ENCODE measurements around the gene CCNT1. TPM values are rescaled to one million over a fixed set of nuclear protein-coding genes. Genes with fewer than 3 reads are reported as not detected.
"Not testable (repeated sequence)": the region's sequence is repeated elsewhere in the genome, so short reads cannot be mapped to it uniquely, and the experiment has no call there.

The CCNT1 gene
- total RNA-seq, 2 experiments from 2014 or later = 67.3 to 68.1 TPM

DNA sequence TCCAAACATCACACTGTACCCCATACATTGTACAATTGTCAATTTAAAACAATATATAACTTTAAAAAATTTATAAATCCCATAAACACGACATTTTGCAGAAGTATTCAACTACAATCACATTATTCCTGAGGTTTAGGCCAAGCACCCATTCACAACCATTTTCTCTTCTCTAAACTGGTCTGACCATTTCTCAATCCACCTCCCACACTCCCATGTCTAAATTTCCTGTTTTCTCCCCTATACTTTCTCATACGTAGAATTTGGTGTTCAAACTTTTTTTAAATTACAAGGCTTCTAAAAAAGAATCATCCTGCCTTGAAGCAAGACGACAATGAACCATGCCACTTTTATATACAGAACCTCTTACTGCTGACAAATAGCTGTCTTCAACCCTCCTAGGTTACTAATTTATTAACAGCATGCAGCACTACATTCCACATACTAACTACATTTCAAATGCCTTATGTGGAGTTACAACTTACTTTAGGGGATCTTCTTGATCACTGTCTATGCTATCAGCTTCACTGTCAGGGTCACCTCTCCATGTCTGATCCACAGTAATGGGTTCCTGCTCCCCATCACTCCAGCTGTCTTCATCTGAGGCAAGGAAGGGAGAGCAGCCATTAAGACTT is 37.8 kb downstream of the CCNT1 start:
- CTCF ChIA-PET = interaction anchor here (1.3 kb wide), 1 partner anchor 32 kb away, joined by 3 read pairs; no protein-coding TSS in a partner anchor
- POLR2A ChIA-PET = no interaction called here

DNA sequence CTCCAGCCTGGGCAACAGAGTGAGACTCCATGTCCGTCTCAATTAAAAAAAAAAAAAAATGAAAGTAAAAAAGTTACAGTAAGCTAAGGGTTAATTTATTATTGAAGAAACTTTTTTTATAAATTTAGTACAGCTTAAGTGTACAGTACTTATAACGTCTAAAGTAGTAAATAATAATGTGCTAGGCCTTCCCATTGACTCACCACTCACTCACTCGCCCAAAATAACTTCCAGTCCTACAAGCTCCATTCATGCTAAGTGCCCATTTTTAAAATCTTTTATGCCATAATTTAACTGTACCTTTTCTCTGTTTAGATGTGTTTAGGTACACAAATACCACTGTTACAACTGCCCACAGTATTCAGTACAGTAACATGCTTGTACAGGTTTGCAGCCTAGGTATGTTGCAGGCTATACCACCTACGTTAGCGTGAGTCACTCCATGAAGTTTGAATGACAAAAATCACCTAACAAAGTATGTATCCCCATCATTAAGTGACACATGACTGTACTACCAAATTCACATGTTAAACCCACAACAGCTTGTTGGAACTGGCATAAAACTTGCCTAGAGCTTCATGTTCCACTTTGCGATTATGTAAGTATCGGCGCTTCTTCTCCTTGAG is 45.2 kb downstream of the CCNT1 start:
- ChIA-PET POLR2A (interaction anchor here (0.7 kb wide), 1 partner anchor 11 kb away, joined by 5 read pairs; the partner anchor contains the start of gene KANSL2), CTCF (interaction anchor here (0.6 to 1.0 kb wide), 2 partner anchors 20 to 79 kb away, joined by 3 read pairs; no protein-coding TSS in a partner anchor)

DNA sequence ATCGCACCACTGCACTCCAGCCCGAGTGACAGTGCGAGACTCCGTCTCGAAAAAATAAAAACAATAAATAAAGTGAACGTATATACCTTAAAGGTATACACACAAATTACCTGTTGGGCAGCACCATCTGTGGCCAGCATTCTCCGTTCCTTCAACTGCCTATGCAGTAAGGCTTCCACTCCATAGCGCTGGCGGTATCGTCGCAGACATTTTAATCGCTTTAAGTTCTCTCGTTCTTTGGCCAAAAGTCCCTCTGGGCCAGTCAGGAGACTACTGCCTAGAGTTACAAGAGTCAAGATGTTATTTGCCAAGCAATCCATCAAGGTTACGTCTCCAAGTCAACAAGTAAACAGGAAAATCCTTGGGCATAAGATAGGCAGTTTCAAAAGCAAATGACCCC is 47.5 kb downstream of the CCNT1 start:
- POLR2A ChIA-PET = no interaction called here

GRCh38 chr12:48659863-48660262 is 56.6 kb downstream of the CCNT1 start:
- POLR2A ChIA-PET = no interaction called here
- CTCF ChIA-PET = no interaction called here

More for the DNA sequence above, 47.5 kb downstream of the CCNT1 start:
- CTCF ChIA-PET = no interaction called here

GRCh38 chr12:48651681-48652080 is 64.8 kb downstream of the CCNT1 start:
- CTCF ChIA-PET = interaction anchor here (0.8 kb wide), 1 partner anchor 110 kb away, joined by 3 read pairs; no protein-coding TSS in a partner anchor
- POLR2A ChIA-PET = no interaction called here

DNA sequence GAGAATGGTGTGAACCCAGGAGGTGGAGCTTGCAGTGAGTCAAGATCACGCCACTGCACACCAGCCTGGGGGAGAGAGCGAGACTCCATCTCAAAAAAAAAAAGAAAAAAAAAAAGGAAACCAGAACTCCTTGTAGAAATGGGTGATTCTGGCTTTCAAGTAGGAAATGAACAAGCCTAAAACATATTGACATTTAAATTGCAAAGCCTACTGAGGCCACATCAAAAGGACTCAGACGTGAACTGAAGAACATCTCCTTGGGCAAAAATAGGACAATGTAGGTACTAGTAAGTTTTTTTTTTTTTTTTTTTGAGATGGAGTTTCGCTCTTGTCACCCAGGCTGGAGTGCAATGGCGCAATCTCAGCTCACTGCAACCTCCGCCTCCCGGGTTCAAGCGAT is 71.2 kb downstream of the CCNT1 start:
- ChIA-PET CTCF (interaction anchor here (0.7 kb wide), 1 partner anchor 736 kb away, joined by 4 read pairs; no protein-coding TSS in a partner anchor), POLR2A (interaction anchor here (0.6 kb wide), 1 partner anchor 1412 kb away, joined by 4 read pairs; the partner anchor contains the start of gene ASIC1)

DNA sequence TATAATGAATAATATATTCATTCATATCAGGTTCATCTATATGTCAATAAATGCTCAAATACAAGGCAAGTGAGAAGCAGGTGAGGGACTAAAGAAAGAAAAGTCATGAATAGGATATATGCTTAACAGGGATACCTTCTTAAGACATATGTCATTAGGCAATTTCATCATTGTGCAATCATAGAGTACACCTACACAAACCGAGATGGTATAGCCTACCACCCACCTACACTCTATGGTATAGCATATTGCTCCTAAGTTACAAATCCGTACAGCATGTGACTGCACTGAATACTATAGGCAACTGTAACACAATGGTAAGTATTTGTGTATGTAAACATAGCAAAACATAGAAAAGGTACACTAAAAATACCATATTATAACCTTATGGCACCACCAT is 73.5 kb downstream of the CCNT1 start:
- ChIA-PET POLR2A (no interaction called here), CTCF (no interaction called here)

DNA sequence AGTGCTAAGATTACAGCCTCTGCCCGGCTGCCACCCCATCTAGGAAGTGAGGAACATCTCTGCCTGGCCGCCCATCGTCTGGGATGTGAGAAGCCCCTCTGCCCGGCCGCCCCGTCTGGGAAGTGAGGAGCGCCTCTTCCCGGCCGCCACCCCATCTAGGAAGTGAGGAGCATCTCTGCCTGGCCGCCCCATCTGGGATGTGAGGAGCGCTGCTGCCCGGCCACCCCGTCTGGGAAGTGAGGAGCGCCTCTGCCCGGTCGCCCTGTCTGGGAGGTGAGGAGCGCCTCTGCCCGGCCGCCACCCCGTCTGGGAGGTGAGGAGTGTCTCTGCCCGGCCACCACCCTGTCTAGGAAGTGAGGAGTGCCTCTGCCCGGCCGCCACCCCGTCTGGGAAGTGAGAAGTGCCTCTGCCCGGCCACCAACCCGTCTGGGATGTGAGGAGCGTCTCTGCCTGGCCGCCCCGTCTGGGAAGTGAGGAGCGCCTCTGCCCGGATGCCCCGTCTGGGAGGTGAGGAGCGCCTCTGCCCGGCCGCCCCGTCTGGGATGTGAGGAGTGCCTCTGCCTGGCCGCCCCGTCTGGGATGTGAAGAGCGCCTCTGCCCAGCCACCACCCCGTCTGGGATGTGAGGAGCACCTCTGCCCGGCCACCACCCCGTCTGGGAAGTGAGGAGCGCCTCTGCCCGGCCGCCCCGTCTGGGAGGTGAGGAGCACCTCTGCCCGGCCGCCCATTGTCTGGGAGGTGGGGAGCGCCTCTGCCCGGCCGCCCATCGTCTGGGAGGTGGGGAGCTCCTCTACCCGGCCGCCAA is 74.6 kb downstream of the CCNT1 start:
- CTCF ChIA-PET = interaction anchor here (0.7 kb wide), 1 partner anchor 115 kb away, joined by 3 read pairs; no protein-coding TSS in a partner anchor
- POLR2A ChIA-PET = not testable (repeated sequence)

DNA sequence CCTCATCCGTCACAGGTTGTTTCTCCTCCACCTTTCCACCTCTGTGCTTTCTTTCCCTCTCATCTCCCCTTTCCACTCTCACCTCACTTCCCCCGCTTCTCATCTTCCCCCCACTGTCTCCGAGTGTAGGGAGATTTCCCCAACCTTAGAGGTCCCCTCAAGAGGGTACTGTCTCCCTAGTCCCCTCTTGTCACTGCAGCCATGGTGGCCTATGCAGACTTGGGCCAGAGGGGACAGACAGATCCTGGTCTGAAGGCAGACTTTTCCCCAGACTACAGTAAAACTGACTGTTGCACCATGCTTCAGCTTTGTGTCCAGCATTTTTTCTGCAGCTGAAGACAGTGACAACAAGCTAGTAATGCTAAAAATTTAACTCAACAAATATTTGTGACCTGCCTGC is 75.7 kb downstream of the CCNT1 start:
- ChIA-PET CTCF (no interaction called here), POLR2A (no interaction called here)

GRCh38 chr12:48640428-48640827 is 76.1 kb downstream of the CCNT1 start:
- POLR2A ChIA-PET = no interaction called here
- CTCF ChIA-PET = no interaction called here

Other genes starting within 250 kb of the CCNT1 start
- gene ANP32D, start 244.1 kb downstream of the CCNT1 start, total RNA-seq = not detected
- not detected for gene C12orf54, start 234.2 kb downstream of the CCNT1 start, total RNA-seq
- not detected for gene OR8S1, start 191.1 kb downstream of the CCNT1 start, total RNA-seq
- not detected for gene LALBA, start 146.7 kb downstream of the CCNT1 start, total RNA-seq
- 10 to 100 TPM; 57.2 to 59.6 TPM for gene KANSL2, start 34.5 kb downstream of the CCNT1 start, total RNA-seq
- under 1 TPM; 0.13 to 0.25 TPM for gene ADCY6, start 72.4 kb upstream of the CCNT1 start, total RNA-seq
- gene CACNB3, start 101.8 kb upstream of the CCNT1 start, total RNA-seq = 1 to 10 TPM; 6.1 to 8.3 TPM
- 100 to 1,000 TPM; 131 to 132 TPM for gene DDX23, start 135.5 kb upstream of the CCNT1 start, total RNA-seq
- 1 to 10 TPM; 2.3 to 2.9 TPM for gene RND1, start 149.2 kb upstream of the CCNT1 start, total RNA-seq
- 100 to 1,000 TPM; 131 TPM for gene FKBP11, start 208.8 kb upstream of the CCNT1 start, total RNA-seq
- 10 to 100 TPM; 93.7 to 97.1 TPM for gene ARF3, start 240.8 kb upstream of the CCNT1 start, total RNA-seq

All from activated CD8-positive, alpha-beta memory T cell treated with anti-CD3 and anti-CD28 coated beads for 36 hours (primary cell).